Activated CD8-positive, alpha-beta T cell treated with anti-CD3 and anti-CD28 coated beads for 36 hours (primary cell): ENCODE data around the gene ARHGAP26. TPM values are rescaled to one million over a fixed set of nuclear protein-coding genes. Genes with fewer than 3 reads are reported as not detected.

Source experiments
- ATAC-seq: fragments of 200-7000 bp; cut with Tn5 transposase; one replicate; pipeline ENCODE4 v1.10.0; 2021; ENCODE audit warnings: mild to moderate bottlenecking, moderate library complexity
- CTCF ChIA-PET: fragments of 350-600 bp; sonication (Branson Sonifier 250); formaldehyde crosslinking; loops from one replicate; lab custom pipeline; 2021; ENCODE audit warnings: antibody characterized with exemption; lab: Charles Lee
- POLR2A ChIA-PET: fragments of 350-600 bp; sonication (Branson Sonifier 250); formaldehyde crosslinking; loops from one replicate; lab custom pipeline; 2021; ENCODE audit warnings: antibody characterized with exemption; lab: Charles Lee
- DNase-seq: peaks from one replicate; pipeline ENCODE4 v3.0.0-alpha.2; 2020
- H3K27ac Mint-ChIP-seq: one replicate; pipeline ENCODE4 v1.8.0; 2021; ENCODE audit warnings: mild to moderate bottlenecking, mixed read lengths
- H3K27me3 Mint-ChIP-seq: one replicate; pipeline ENCODE4 v1.8.0; 2021; ENCODE audit warnings: mixed read lengths
- H3K36me3 Mint-ChIP-seq: one replicate; pipeline ENCODE4 v1.8.0; 2021; ENCODE audit warnings: low read depth, mixed read lengths
- H3K4me1 Mint-ChIP-seq: one replicate; pipeline ENCODE4 v1.8.0; 2021; ENCODE audit warnings: low read depth, mixed read lengths
- H3K4me3 Mint-ChIP-seq: one replicate; pipeline ENCODE4 v1.8.0; 2021; ENCODE audit warnings: mild to moderate bottlenecking, moderate library complexity, mixed read lengths
- H3K9me3 Mint-ChIP-seq: one replicate; pipeline ENCODE4 v1.8.0; 2021; ENCODE audit warnings: mixed read lengths
- CTCF ChIP-seq: fragments of 200-600 bp; IDR thresholded peaks from one replicate; pipeline ENCODE4 v1.8.0; 2022; ENCODE audit warnings: antibody characterized with exemption, mild to moderate bottlenecking
- intact Hi-C: fragments of 100-400 bp; cut with micrococcal nuclease; formaldehyde crosslinking; loops from one replicate; pipeline ENCODE4 v1.10.0; 2022
- total RNA-seq, 2 experiments: library from RNA; stranded (reverse); gene quantifications; one replicate each; pipeline ENCODE4 v1.2.3, GENCODE V29; 2021

ARHGAP26 gene
- total RNA-seq, 2 experiments from 2014 or later = 12.7 to 18.0 TPM

- H3K4me1 Mint-ChIP-seq = no peaks in the 10 kb centered on the region
- TF ChIP-seq CTCF = no peak
- no peaks in the 10 kb centered on the region for H3K9me3 Mint-ChIP-seq
- CTCF ChIA-PET = interaction anchor here (0.7 to 1.1 kb wide), 2 partner anchors 11 to 27 kb away, joined by 3 to 5 read pairs; no protein-coding TSS in a partner anchor
- DNase-seq (no peak), ATAC-seq (no peak)
- POLR2A ChIA-PET = interaction anchor here (0.6 kb wide), 1 partner anchor 347 kb away, joined by 3 read pairs; no protein-coding TSS in a partner anchor
- H3K27me3 Mint-ChIP-seq = no peaks in the 10 kb centered on the region
- intact Hi-C loops = no loop called here
- peaks cover 9% of the 10 kb centered on the region for H3K36me3 Mint-ChIP-seq
- H3K4me3 Mint-ChIP-seq = no peak overlapping the region
- H3K27ac Mint-ChIP-seq = no peak overlapping the region
These were observed 384.6 kb downstream of the ARHGAP26 start for GRCh38 chr5:143154510-143155370.

- no peak overlapping the region for H3K27ac Mint-ChIP-seq
These were observed 385.3 kb downstream of the ARHGAP26 start for GRCh38 chr5:143155455-143155854.

GRCh38 chr5:143156086-143156485 is 385.9 kb downstream of the ARHGAP26 start:
- Mint-ChIP-seq H3K9me3 (no peaks in the 10 kb centered on the region), H3K27me3 (no peaks in the 10 kb centered on the region), H3K4me3 (no peak overlapping the region), H3K4me1 (no peaks in the 10 kb centered on the region), H3K36me3 (peaks cover 5% of the 10 kb centered on the region), H3K27ac (no peak overlapping the region)
- no peak for TF ChIP-seq CTCF
- intact Hi-C loops = no loop called here
- CTCF ChIA-PET = no interaction called here
- ATAC-seq = no peak
- POLR2A ChIA-PET = interaction anchor here (1.3 kb wide), 1 partner anchor 44 kb away, joined by 4 read pairs; no protein-coding TSS in a partner anchor
- DNase-seq = no peak

More at GRCh38 chr5:143155455-143155854, 385.3 kb downstream of the ARHGAP26 start:
- TF ChIP-seq CTCF = no peak
- ChIA-PET CTCF (interaction anchor here (1.1 kb wide), 1 partner anchor 27 kb away, joined by 3 read pairs; no protein-coding TSS in a partner anchor), POLR2A (interaction anchor here (1.3 kb wide), 1 partner anchor 43 kb away, joined by 4 read pairs; no protein-coding TSS in a partner anchor)
- Mint-ChIP-seq H3K9me3 (no peaks in the 10 kb centered on the region), H3K27me3 (no peaks in the 10 kb centered on the region), H3K4me3 (no peak overlapping the region), H3K36me3 (peaks cover 7% of the 10 kb centered on the region), H3K4me1 (no peaks in the 10 kb centered on the region)
- DNase-seq = no peak
- ATAC-seq = no peak
- intact Hi-C loops = no loop called here

- H3K4me3 Mint-ChIP-seq = no peak overlapping the region
- ATAC-seq = no peak
- intact Hi-C loops = no loop called here
- H3K27ac Mint-ChIP-seq = no peak overlapping the region
- H3K4me1 Mint-ChIP-seq = no peaks in the 10 kb centered on the region
- H3K36me3 Mint-ChIP-seq = peaks cover 5% of the 10 kb centered on the region
- no peak for TF ChIP-seq CTCF
- no peaks in the 10 kb centered on the region for H3K27me3 Mint-ChIP-seq
- ChIA-PET CTCF (no interaction called here), POLR2A (interaction anchor here (1.3 kb wide), 1 partner anchor 44 kb away, joined by 4 read pairs; no protein-coding TSS in a partner anchor)
- no peak for DNase-seq
- H3K9me3 Mint-ChIP-seq = no peaks in the 10 kb centered on the region
These were observed 386.4 kb downstream of the ARHGAP26 start for GRCh38 chr5:143156572-143156971.

GRCh38 chr5:143159031-143159430 is 388.9 kb downstream of the ARHGAP26 start:
- H3K27ac Mint-ChIP-seq = no peak overlapping the region
- ChIA-PET POLR2A (no interaction called here), CTCF (interaction anchor here (0.6 to 0.7 kb wide), 2 partner anchors 43 to 837 kb away, joined by 3 read pairs; no protein-coding TSS in a partner anchor)
- ATAC-seq (no peak), DNase-seq (no peak)
- no peaks in the 10 kb centered on the region for H3K27me3 Mint-ChIP-seq
- no peak overlapping the region for H3K4me3 Mint-ChIP-seq
- intact Hi-C loops = no loop called here
- no peaks in the 10 kb centered on the region for H3K4me1 Mint-ChIP-seq
- TF ChIP-seq CTCF = no peak
- peaks cover 2% of the 10 kb centered on the region for H3K36me3 Mint-ChIP-seq
- no peaks in the 10 kb centered on the region for H3K9me3 Mint-ChIP-seq
